Skeletal muscle satellite cell (primary cell): ENCODE data around the gene REXO1.

Source experiments
- H3K27me3 ChIP-seq: 2 replicates; pipeline ENCODE4 v1.7.0; 2013; ENCODE audit warnings: low read length; ENCODE audit not compliant: control insufficient read depth, insufficient read depth
- H3K36me3 ChIP-seq: 2 replicates; pipeline ENCODE4 v1.7.0; 2013; ENCODE audit warnings: mild to moderate bottlenecking, control low read depth, low read length; ENCODE audit not compliant: insufficient read depth
- H3K4me1 ChIP-seq: 2 replicates; pipeline ENCODE4 v1.7.0; 2013; ENCODE audit warnings: low read length; ENCODE audit not compliant: control insufficient read depth, insufficient read depth
- H3K4me2 ChIP-seq: 2 replicates; pipeline ENCODE4 v1.7.0; 2013; ENCODE audit warnings: mild to moderate bottlenecking, low read length
- H3K4me3 ChIP-seq: 2 replicates; pipeline ENCODE4 v1.7.0; 2013; ENCODE audit warnings: low read length
- H3K9ac ChIP-seq: 2 replicates; pipeline ENCODE4 v1.7.0; 2013; ENCODE audit warnings: mild to moderate bottlenecking, low read depth, low read length, moderate library complexity
- H3K9me3 ChIP-seq: replicated peaks from 2 replicates; pipeline ENCODE4 v1.7.0; 2013; ENCODE audit warnings: mild to moderate bottlenecking, control low read depth, low read length

REXO1 gene

GRCh38 chr19:1811942-1812425, 36.3 kb downstream of the REXO1 start, which contains the start of gene ATP8B3:
Gene ATP8B3, minus strand, starts transcription at chr19:1812276. Its CDS starts 540 bp downstream, at chr19:1811736.
- Histone ChIP-seq H3K4me2 (peak within 1 kb of the TSS; percentile 94), H3K4me3 (peak within 1 kb of the TSS; percentile 77), H3K9ac (peak within 1 kb of the TSS; percentile 73), H3K36me3 (peaks cover 14% of the 10 kb centered on the region), H3K9me3 (no peaks in the 10 kb centered on the region), H3K27me3 (no peaks in the 10 kb centered on the region), H3K4me1 (peaks cover 14% of the 10 kb centered on the region)

- H3K4me3 ChIP-seq = peak overlapping the region; percentile 77
- peak overlapping the region; percentile 94 for H3K4me2 ChIP-seq
- H3K4me1 ChIP-seq = peaks cover 14% of the 10 kb centered on the region
- H3K9ac ChIP-seq = peak overlapping the region; percentile 69
- H3K36me3 ChIP-seq = peaks cover 10% of the 10 kb centered on the region
- H3K9me3 ChIP-seq = no peaks in the 10 kb centered on the region
- no peaks in the 10 kb centered on the region for H3K27me3 ChIP-seq
Observed at GRCh38 chr19:1811472-1811894, 36.8 kb downstream of the REXO1 start.

- H3K9ac ChIP-seq = no peak overlapping the region
- no peaks in the 10 kb centered on the region for H3K9me3 ChIP-seq
- no peak overlapping the region for H3K4me2 ChIP-seq
- peaks cover 14% of the 10 kb centered on the region for H3K4me1 ChIP-seq
- H3K27me3 ChIP-seq = no peaks in the 10 kb centered on the region
- H3K36me3 ChIP-seq = peaks cover 3% of the 10 kb centered on the region
- H3K4me3 ChIP-seq = no peak overlapping the region
Observed at GRCh38 chr19:1810439-1811160, 37.7 kb downstream of the REXO1 start.

- no peaks in the 10 kb centered on the region for H3K36me3 ChIP-seq
- no peak overlapping the region for H3K9ac ChIP-seq
- H3K4me3 ChIP-seq = no peak overlapping the region
- H3K9me3 ChIP-seq = no peaks in the 10 kb centered on the region
- peaks cover 14% of the 10 kb centered on the region for H3K4me1 ChIP-seq
- no peak overlapping the region for H3K4me2 ChIP-seq
- H3K27me3 ChIP-seq = no peaks in the 10 kb centered on the region
Observed at GRCh38 chr19:1809678-1810077, 38.6 kb downstream of the REXO1 start.

GRCh38 chr19:1808395-1808731, 39.9 kb downstream of the REXO1 start:
- H3K27me3 ChIP-seq = no peaks in the 10 kb centered on the region
- H3K9me3 ChIP-seq = no peaks in the 10 kb centered on the region
- no peaks in the 10 kb centered on the region for H3K36me3 ChIP-seq
- H3K9ac ChIP-seq = no peak overlapping the region
- H3K4me2 ChIP-seq = no peak overlapping the region
- no peak overlapping the region for H3K4me3 ChIP-seq
- H3K4me1 ChIP-seq = peaks cover 14% of the 10 kb centered on the region

- Histone ChIP-seq H3K4me1 (peaks cover 9% of the 10 kb centered on the region), H3K4me3 (no peak overlapping the region), H3K27me3 (no peaks in the 10 kb centered on the region), H3K4me2 (no peak overlapping the region), H3K36me3 (no peaks in the 10 kb centered on the region), H3K9me3 (no peaks in the 10 kb centered on the region), H3K9ac (no peak overlapping the region)
Observed at GRCh38 chr19:1807695-1808394, 40.4 kb downstream of the REXO1 start.

- Histone ChIP-seq H3K4me1 (peaks cover 7% of the 10 kb centered on the region), H3K9ac (no peak overlapping the region), H3K27me3 (no peaks in the 10 kb centered on the region), H3K4me3 (no peak overlapping the region), H3K36me3 (no peaks in the 10 kb centered on the region), H3K9me3 (no peaks in the 10 kb centered on the region), H3K4me2 (no peak overlapping the region)
Observed at GRCh38 chr19:1807030-1807694, 41.1 kb downstream of the REXO1 start.

- Histone ChIP-seq H3K27me3 (no peaks in the 10 kb centered on the region), H3K9me3 (no peaks in the 10 kb centered on the region), H3K4me2 (no peak overlapping the region), H3K4me1 (peaks cover 2% of the 10 kb centered on the region), H3K36me3 (no peaks in the 10 kb centered on the region), H3K4me3 (no peak overlapping the region), H3K9ac (no peak overlapping the region)
Observed at GRCh38 chr19:1806184-1807029, 41.9 kb downstream of the REXO1 start.

- no peak overlapping the region for H3K9ac ChIP-seq
- H3K9me3 ChIP-seq = no peaks in the 10 kb centered on the region
- no peaks in the 10 kb centered on the region for H3K36me3 ChIP-seq
- H3K4me1 ChIP-seq = no peaks in the 10 kb centered on the region
- no peak overlapping the region for H3K4me2 ChIP-seq
- H3K27me3 ChIP-seq = no peaks in the 10 kb centered on the region
- no peak overlapping the region for H3K4me3 ChIP-seq
Observed at GRCh38 chr19:1805401-1806183, 42.7 kb downstream of the REXO1 start.

GRCh38 chr19:1804858-1805257, 43.4 kb downstream of the REXO1 start:
- Histone ChIP-seq H3K9me3 (no peaks in the 10 kb centered on the region), H3K27me3 (no peaks in the 10 kb centered on the region)

More at GRCh38 chr19:1804858-1805257, 43.4 kb downstream of the REXO1 start:
- Histone ChIP-seq H3K4me1 (no peaks in the 10 kb centered on the region), H3K4me3 (no peak overlapping the region), H3K4me2 (no peak overlapping the region), H3K9ac (no peak overlapping the region), H3K36me3 (peaks cover 5% of the 10 kb centered on the region)
